GM19238 (cell line): ENCODE measurements around the gene ADK.
"Not testable (repeated sequence)": the region's sequence is repeated elsewhere in the genome, so short reads cannot be mapped to it uniquely, and the experiment has no call there.

Source experiments
- DNase-seq: peaks from one replicate; pipeline ENCODE4 v3.0.0; 2011; ENCODE audit warnings: low spot score; ENCODE audit not compliant: insufficient read length

The ADK gene

DNA sequence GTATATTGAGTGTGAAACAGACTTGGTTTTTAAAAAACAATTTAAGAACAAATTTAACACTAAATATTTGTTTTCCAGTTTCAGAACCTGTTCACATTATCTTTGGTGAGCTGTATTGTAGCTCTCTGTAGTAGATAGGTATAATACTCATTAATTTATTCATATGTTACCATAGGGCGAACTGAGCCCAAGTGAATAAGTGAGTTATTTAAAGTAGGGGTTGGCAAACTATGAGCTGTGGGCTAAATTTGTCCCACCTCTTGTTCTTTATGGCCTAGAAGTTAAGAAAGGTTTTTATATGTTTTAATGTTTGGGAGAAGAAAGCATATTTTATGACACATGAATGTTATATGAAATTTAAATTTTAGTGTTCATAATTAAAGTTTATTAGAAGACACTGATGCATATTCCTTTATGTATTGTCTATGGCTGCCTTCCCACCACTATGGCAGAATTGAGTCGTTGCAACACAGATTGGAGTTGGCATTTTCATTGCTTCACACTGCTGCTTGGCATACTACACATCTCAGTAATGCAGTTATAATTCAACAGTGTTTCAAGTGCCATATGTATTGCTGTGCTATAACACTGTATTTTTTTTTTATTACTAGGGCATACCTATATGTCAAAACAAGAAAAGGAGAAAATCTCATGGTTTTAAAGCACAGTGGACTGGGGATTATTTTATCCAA is 146.5 kb downstream of the ADK start:
- no peak for DNase-seq

- not testable (repeated sequence) for DNase-seq
These were observed 149.1 kb downstream of the ADK start for GRCh38 chr10:74300074-74300621.

GRCh38 chr10:74300666-74301065 is 149.6 kb downstream of the ADK start:
- DNase-seq: no peak

GRCh38 chr10:74305730-74306129 is 154.7 kb downstream of the ADK start:
- no peak for DNase-seq

DNA sequence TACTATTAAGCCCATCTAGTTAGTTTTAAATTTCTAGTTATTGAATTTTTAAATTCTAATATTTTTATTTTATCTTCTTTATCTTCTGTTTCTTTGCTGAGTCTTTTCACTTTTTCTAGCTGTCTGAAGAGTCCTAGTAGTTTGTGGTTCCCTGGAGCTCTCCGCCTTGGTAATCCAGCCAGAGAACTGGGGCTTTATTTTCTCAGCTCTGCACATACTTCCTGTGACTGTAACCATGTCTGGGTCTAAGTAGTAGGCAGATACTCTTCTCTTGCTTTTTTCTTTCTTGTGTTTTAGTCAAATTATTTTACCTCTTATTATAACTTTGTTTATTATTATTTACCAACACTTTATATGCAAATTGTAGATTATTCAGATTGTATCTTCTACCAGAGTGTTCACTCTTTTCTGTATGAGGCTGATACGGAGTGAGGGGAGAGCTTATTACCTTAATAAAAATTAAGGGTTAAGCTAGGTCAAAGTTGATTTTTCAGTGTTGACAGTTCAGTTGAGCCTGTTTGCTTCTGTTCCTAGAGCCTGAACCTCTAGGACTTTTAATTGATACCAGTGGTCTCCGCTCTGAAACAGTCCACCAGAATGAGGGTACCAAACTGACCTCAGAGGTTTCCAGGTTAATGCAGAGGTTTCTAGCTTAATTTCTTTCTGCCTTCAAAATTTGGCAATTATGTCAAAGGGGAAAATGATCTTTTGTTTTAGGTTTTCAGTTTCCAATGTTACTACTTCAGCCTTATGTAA is 155.4 kb downstream of the ADK start:
- DNase-seq: no peak

DNA sequence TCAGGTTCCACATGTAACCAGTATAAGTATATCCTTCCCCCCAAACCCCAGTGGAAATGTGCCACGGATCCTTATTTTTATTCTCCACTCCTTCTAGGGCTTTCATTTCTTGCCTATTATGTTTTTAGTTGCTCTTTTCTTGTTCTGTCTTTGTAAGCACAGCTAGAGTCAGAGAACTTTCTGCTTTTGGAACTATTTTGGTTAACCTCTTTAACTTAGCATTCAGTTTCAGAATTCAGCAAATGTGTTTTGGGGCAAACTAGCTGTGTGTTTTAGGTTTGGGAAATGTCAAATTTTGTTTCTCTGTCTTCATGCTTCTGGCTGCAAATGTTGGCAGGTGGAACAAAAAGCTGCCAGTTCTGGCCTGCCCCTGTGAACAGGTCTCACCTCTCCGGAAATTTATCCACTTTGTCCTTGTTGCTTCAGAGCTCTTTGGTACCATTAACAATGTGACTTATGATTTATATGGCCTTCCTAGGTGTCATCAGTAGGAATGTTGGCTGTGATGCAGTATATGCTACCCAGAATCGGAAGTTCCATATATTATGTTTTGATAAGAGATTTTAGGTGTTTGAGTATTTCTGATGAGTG is 156.1 kb downstream of the ADK start:
- no peak for DNase-seq

DNA sequence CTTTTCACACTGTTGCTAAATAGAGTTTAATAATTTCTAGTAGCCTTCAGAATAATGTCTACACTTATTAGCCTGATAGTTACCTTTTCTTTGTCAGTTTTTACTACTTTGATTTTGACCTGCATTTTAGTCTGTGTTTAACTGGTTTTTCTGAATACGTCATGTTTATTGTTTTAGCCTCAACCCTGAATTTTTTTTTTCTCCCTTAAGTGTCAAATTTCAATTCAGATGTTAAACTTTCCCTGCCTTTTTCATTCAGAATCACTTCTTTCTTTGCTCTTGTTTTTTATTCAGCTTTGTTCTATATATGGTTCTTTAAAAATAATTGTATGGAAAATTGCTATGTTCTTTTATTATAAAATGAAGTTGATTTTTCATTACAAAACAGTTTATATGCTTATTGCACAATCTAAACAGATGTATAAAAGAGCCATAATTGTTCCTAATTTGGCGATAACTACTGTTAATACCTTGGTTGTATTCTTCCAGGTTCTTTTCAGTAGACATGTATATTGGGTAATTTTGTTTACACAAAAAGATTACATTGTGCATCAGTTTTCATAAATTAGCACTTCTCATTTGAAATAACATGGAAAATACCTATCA is 159.7 kb downstream of the ADK start:
- DNase-seq: no peak

DNA sequence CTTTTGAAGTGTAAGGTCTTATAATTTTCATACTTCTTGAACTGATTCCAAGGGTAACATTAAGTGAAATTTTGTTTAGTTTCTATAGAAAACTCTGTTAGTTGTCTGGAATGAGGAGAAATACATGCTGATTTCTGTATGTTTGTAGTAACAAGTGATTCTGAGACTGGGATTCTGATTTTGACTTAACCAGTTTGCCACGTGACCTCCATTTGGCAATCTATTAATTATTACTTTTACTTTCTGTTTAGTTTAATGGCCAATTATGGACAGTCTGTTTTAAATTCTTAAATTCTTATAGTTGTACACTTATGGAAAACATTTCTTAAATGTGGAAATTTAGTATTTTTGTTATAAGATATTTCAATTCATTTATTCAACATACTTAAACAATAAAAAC is 163.1 kb downstream of the ADK start:
- DNase-seq: no peak

GRCh38 chr10:74320026-74320425 is 169.0 kb downstream of the ADK start:
- no peak for DNase-seq

GRCh38 chr10:74320717-74321116 is 169.7 kb downstream of the ADK start:
- no peak for DNase-seq

GRCh38 chr10:74322141-74322540 is 171.1 kb downstream of the ADK start:
- no peak for DNase-seq

DNA sequence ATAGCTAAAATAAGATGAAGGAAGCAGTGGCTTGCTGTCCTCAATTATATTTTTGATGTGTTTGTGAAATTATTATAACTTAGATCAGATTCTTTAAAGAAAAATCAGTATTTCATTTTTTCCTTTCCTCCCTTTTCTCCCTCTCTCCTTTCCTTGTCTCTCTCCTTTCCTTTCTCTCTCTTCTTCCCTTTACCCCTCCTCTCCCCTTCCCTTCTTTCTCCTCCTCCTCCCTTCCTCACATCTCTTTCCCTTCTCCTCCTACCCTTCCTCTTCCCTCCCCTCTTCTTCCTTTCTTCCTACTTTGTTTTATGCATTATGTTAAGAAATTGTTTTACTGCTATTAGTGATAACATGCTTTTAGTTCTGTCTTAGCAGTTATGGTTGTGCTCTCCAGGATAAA is 171.5 kb downstream of the ADK start:
- no peak for DNase-seq

DNA sequence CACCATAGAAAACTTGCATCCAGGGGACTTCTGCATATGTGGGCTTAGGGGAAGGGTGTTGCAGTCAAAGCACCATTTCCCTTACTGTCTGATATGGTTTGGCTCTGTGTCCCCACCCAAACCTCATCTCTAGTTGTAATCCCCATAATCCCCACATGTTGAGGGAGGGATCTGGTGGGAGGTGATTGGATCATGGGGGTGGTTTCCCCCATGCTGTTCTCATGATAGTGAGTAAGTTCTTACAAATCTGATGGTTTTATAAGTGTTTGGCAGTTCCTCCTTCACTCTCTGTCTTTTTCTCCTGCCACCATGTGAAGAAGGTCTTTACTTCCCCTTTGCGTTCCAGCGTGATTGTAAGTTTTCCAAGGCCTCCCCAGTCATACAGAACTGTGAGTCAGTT is 177.4 kb downstream of the ADK start:
- no peak for DNase-seq

- DNase-seq: no peak
These were observed 178.9 kb downstream of the ADK start for GRCh38 chr10:74329873-74330272.

- no peak for DNase-seq
These were observed 179.6 kb downstream of the ADK start for GRCh38 chr10:74330646-74331045.

GRCh38 chr10:74332398-74332797 is 181.4 kb downstream of the ADK start:
- no peak for DNase-seq

- no peak for DNase-seq
These were observed 182.2 kb downstream of the ADK start for GRCh38 chr10:74333174-74333573.

DNA sequence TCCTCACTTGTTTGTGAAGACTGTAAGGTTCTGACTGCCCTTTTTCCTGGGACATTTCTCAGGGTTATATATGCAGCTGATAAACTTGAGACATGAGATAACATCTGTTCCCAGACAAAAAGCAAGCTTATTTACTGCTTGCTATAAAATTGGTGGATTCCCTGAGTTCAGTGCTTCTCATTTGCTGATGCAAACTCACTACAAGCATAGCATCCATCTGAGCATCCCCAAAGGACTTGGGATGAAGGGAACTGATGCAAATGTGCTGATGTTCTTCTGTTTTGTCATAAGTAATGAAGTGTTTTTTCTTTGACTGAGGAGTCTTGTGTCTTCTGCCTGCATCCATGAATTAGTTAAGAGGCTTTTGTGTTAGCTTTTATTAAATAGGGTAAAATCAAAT is 183.2 kb downstream of the ADK start:
- DNase-seq: no peak

DNA sequence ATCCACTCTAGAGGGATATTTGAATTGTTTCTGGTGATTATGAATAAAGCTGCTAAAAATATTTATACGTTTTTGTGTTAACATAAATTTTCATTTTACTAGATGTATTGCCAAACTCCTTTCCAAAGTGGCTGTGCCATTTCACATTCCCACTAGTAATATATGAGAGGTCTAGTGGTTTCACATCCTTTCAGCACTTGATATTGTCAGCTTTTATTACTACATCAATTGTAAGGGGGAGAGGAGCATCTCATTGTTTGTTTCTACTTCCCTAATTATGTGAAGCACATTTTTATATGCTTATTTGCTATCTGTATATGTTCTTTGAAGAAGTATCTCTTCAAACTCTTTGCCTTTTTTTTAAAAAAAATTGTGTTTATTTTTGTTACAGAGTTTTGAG is 184.5 kb downstream of the ADK start:
- no peak for DNase-seq

GRCh38 chr10:74337330-74338016 is 186.5 kb downstream of the ADK start:
- DNase-seq: no peak

DNA sequence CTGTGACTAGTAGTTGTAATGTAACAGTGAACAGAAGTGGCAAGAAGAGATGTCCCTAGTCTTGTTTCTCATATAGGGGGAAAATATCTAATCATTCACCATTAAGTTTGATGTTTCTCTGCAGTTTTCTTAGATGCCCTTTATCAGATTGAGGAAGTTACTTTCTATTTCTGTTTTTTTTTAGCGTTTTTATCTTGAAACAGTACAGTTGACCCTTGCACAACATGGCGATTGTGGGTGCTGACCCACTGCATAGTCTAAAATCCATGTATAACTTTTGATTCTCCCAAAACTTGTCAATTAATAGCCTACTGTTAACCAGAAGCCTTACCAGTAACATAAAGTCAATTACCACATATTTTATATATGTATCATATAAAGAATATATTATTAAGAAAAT is 192.0 kb downstream of the ADK start:
- no peak for DNase-seq
